Activated CD8-positive, alpha-beta memory T cell treated with anti-CD3 and anti-CD28 coated beads for 36 hours (primary cell): ENCODE measurements around the gene HOXA7. TPM values are rescaled to one million over a fixed set of nuclear protein-coding genes. Genes with fewer than 3 reads are reported as not detected.

Source experiments
- CTCF ChIA-PET: fragments of 350-600 bp; sonication (Branson Sonifier 250); formaldehyde crosslinking; loops from one replicate; lab custom pipeline; 2021; ENCODE audit warnings: antibody characterized with exemption; lab: Charles Lee
- POLR2A ChIA-PET: fragments of 350-600 bp; sonication (Branson Sonifier 250); formaldehyde crosslinking; loops from one replicate; lab custom pipeline; 2021; ENCODE audit warnings: antibody characterized with exemption; lab: Charles Lee
- total RNA-seq, 2 experiments: library from RNA; stranded (reverse); gene quantifications; one replicate each; pipeline ENCODE4 v1.2.3, GENCODE V29; 2021

Gene HOXA7
- total RNA-seq, 2 experiments from 2014 or later, result not detected

DNA sequence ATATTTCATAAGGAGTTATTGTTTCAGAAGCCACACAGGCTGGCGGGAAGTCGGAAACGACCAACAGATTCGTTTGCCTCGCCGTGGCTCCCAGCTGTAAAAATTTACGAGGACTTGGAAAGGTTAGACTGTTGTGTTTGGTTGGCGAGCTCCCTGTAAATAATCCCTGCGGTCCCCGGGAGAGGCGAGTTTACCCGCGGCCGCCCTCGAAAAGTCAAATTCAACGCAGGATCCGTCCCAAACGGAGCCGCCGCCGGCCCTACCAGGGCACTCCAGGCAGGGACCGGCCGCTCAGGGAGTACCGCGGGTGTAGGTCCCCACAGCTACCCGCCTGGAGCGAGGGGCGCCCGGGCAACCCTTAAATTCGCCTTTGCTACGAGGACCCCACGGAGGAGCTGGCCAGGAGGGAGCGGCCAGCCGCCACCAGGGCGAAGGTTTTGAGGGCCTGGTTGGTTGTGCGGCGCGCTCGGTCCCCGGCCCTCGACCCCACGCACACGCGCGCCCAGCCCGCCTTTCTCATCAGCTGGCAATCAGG is 9.6 kb upstream of the HOXA7 start:
- ChIA-PET CTCF (interaction anchor here (0.5 to 2.8 kb wide), 7 partner anchors 10 to 1340 kb away, joined by 3 to 8 read pairs (median 3); partner anchors contain the start of gene HOXA7), POLR2A (no interaction called here)

DNA sequence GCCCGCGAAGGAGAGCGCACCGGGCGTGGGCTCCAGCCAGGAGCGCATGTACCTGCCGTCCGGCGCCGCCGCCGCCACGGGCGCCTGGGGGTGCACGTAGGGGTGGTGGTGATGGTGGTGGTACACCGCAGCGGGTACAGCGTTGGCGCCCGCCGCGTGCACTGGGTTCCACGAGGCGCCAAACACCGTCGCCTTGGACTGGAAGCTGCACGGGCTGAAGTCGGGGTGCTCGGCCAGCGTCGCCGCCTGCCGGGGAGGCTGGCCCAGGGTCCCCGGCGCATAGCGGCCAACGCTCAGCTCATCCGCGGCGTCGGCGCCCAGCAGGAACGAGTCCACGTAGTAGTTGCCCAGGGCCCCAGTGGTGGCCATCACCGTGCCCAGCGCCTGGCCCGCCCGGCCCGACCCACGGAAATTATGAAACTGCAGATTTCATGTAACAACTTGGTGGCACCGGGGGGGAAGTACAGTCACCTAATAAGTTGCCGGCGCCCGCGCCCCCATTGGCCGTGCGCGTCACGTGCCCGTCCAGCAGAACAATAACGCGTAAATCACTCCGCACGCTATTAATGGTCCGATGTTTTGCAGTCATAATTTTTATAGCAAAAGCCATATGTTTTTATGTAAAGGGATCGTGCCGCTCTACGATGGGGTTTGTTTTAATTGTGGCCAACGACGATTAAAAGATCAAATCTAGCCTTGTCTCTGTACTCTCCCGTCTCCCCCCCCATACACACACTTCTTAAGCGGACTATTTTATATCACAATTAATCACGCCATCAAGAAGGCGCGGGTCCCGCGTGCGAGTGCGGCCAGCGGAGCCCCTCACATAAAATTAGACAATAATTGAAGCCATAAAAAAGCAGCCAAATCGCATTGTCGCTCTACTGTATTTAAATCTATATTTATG is 8.9 kb upstream of the HOXA7 start, which contains the start of gene HOXA9:
TSS of gene HOXA9 (minus strand) at position 449 of the 907 bp plus-strand sequence. CDS start at position 369, 80 bp downstream.
- POLR2A ChIA-PET, result no interaction called here
- CTCF ChIA-PET, result interaction anchor here (2.8 kb wide), 1 partner anchor 11 kb away, joined by 8 read pairs; no protein-coding TSS in a partner anchor

DNA sequence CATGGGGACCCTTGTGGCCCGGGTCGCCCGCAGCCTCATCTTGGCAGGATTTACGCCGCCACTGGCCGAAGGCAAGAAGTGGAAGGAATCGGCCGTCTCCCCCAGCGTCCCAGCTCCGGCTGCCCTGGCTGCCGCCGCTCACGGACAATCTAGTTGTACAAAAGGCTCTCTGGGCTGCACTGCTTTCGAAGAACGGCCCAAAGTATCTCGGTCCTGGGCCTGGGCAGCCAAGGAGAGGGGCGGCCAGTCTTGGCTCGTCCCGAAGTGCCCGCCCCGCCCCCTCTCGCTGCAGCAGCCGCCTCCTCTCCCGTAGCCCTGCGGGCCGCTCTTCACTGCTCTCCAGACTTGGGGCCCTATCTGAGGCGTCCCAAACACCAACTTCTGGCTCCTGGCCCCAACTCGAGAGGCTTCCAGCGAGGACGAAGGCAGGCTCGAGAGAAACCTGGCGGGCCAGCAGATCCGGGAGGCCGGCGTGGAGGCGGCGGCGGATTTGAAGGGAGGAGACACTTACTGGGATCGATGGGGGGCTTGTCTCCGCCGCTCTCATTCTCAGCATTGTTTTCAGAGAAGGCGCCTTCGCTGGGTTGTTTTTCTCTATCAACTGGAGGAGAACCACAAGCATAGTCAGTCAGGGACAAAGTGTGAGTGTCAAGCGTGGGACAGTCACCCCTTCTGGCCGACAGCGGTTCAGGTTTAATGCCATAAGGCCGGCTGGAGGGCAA is 8.1 kb upstream of the HOXA7 start:
- ChIA-PET POLR2A (no interaction called here), CTCF (interaction anchor here (2.8 kb wide), 1 partner anchor 10 kb away, joined by 8 read pairs; no protein-coding TSS in a partner anchor)

DNA sequence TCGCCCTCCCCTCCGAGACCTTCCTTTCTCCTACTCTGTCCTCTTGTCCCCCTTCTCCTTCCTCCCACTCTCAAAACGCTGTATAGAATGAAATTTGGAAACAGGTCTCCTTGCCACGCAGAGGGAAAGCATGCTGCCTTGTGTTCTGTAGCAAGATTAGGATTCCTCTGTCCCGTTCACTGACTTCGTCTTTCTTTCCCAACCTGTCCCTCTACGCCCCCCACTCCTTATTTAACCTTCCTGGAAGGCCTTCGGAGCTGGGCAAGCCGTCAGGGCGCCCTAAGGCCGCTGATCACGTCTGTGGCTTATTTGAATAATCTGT is 7.5 kb upstream of the HOXA7 start:
- POLR2A ChIA-PET, result no interaction called here
- CTCF ChIA-PET, result interaction anchor here (2.8 kb wide), 1 partner anchor 9 kb away, joined by 8 read pairs; no protein-coding TSS in a partner anchor

DNA sequence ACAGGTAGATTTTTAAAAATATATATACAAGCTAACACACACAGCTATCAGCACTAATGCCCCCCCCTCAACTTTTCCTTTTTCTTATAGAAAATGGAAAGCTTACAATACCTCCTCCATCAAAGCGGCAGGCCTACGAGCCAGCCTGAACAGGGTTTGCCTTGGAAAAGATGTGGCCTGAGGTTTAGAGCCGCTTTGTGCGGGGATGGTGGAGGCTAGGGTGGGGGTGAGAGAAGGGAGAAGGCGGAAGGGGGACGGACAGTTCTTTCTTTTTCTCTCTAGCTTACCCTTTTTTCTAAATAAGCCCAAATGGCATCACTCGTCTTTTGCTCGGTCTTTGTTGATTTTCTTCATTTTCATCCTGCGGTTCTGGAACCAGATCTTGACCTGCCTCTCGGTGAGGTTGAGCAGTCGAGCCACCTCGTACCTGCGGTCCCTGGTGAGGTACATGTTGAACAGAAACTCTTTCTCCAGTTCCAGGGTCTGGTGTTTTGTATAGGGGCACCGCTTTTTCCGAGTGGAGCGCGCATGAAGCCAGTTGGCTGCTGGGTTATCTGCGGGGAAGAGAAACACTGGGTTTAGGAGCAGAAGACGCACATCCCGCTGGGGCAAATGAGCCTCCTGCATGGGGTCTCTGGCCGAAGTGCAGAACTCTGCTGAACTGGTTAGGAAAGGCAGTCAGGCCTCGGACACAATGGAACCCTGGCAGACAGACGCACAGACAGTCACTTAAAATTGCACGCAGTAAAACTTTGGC is 7.0 kb upstream of the HOXA7 start:
- POLR2A ChIA-PET, result interaction anchor here (0.8 kb wide), 1 partner anchor 962 kb away, joined by 3 read pairs; the partner anchor contains the start of gene CBX3

DNA sequence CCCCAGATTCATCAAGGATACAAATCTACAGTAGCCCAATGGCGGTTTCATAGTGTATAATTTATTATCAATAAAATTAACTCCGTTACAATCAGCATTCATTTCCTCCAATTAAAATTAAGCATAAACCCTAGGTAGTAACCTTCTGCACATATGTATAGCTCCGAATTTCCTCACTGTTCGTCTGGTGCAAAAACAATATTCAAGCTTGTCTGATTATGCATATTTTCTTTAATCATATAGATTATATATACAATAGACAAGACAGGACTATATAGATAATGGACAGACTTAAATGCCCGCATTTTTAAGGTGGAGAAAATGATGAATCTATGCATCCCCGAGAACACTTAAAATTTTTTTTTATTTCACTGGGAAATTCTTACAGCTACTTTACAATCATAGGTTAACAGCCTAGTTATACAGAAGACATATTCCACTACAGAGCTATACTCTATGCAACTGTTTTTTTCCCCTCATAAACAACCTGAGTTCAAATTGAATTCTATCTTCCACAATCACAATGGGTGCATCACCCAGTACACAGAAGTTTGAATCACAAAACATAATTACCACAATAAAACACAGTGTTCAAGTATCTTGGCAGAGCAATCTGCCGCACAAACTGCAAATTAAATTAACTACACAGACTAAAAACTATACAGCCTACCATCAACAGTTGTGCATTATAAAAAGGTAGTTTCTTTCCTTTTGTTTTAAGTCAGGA is 6.2 kb upstream of the HOXA7 start:
- POLR2A ChIA-PET, result interaction anchor here (0.8 kb wide), 1 partner anchor 961 kb away, joined by 3 read pairs; the partner anchor contains the start of gene CBX3
- CTCF ChIA-PET, result interaction anchor here (1.0 to 3.1 kb wide), 5 partner anchors 11 to 869 kb away, joined by 3 to 23 read pairs (median 10); partner anchors contain the start of gene HOXA10

More for the DNA sequence above, 7.0 kb upstream of the HOXA7 start:
- CTCF ChIA-PET, result interaction anchor here (1.0 to 3.1 kb wide), 4 partner anchors 9 to 482 kb away, joined by 5 to 23 read pairs (median 14); partner anchors contain the start of gene HOXA10

DNA sequence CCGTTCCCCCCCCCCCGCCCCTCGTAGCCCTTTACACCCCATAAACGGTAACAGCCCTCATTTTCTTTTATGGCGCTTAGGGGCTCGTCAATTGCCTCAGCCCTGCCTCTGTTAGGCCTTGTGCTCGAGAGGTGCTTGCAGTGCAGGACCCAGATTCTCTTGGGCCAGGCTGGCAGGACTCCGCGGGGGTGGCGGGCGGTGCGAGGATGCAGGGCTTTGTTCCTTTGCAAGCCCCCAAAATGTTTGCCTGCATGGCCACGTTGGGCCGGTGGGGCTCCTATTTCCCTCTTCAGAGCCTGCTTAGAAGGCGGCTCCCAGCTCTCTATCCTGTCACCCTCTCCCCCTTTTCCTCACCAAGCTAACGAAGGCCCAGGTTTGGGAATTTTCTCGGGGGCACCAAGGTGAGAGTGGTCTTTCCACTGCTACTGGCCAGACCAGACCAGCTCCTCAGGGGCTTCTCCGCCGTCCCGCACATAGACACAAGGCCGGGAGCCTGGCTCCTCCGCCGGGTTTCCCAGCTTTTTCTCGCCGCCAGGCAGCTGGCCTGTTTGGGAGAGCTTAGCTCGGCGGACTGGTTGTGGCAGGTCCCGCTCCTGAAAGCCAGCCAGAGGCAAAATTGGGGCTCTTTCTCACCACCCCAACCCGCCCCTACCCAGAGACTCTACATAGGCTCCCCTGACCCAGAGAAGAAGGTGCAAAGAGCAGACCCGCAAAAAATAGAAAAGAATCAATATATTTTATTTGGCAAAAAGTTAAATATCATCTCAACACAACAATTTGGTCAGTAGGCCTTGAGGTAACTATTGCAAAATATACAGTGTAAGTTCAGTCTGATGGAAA is 5.5 kb upstream of the HOXA7 start:
- POLR2A ChIA-PET, result no interaction called here
- CTCF ChIA-PET, result interaction anchor here (1.0 to 3.1 kb wide), 10 partner anchors 9 to 1269 kb away, joined by 3 to 23 read pairs (median 6); partner anchors contain the start of genes HOXA10 and HOXA3

DNA sequence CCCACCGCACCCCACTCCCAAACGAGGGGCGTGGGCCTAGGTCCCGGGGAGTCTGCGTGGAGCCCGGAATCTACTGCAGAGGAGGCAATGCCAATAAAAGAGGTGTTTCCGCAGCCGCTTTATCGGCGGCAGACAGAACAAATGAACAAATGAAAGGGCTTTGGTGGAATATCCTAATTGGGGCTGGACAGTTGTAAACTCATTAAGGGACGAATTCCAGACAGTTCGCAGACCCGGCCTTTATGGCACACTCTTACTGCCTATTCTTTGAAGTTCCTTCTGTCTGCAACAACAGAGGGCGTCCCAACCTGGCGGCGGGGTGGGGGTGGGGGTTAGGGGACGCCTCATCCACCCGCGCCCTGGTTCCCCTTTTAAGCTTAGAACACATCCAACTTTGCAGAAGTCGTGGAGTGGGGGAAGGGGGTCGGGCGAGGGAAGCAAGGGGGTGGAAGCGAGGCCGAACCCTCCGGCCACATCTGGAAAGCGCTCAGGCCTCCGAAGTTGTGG is 4.8 kb upstream of the HOXA7 start:
- ChIA-PET POLR2A (no interaction called here), CTCF (interaction anchor here (0.6 to 3.1 kb wide), 25 partner anchors 9 to 1269 kb away, joined by 3 to 23 read pairs (median 3); partner anchors contain the start of genes HOXA10, HOXA3, HOXA4 and HOXA6)

DNA sequence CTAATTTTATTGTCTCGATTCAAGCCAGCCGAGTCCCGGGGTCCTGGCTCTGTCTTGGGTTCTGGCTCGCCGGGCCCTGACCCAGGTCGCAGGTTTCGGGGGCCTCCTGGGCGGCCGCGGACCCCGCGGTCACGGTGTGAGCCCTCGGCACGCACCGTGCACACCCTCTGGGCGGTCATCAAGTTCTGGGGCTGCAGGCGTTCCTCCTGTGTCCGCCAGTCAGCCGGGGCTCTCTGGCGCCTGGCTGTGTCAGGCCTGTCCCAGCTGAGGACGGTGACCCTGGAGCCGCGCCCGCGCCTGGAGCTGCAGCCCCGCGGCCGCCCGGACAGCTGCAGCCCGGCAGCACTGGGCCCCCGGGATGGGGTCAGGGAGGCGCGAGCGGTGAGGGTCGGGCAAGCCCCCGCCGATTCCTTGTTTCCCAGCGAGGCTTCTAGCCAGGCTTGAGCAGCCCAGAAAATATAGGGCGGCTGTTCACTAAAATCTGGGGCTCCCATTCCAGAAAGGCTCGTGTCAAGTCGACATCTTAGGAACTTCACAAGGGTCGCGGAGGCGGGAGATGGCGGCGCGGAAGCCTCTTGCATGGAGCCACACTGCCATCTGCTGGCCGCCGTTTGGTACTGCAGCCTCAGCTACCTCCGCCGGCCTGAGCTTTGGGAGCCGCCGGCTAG is 4.2 kb upstream of the HOXA7 start:
- ChIA-PET POLR2A (no interaction called here), CTCF (interaction anchor here (0.6 to 3.1 kb wide), 25 partner anchors 8 to 1268 kb away, joined by 3 to 23 read pairs (median 3); partner anchors contain the start of genes HOXA10, HOXA3, HOXA4 and HOXA6)

DNA sequence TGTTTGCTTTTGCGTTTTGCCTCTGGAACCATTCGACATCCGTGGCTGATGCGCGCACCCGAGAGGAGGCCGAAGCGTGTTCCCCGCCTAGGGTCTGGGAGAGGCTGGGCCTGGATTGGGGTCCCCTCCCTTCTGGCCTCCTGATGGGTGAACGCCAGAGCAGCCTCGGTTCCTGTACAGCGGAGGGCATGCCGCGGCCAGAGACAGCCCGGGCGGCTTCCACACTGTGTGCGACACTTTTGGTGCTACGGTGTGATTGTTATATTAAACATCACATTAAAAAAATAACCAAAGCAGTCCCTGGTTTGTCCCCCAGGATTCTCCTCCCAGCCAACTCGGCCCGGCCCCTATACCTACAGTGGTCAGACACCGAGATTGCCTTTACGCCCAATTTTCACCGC is 3.7 kb upstream of the HOXA7 start:
- POLR2A ChIA-PET, result no interaction called here
- CTCF ChIA-PET, result interaction anchor here (1.2 to 3.1 kb wide), 13 partner anchors 9 to 791 kb away, joined by 3 to 23 read pairs (median 5); partner anchors contain the start of genes HOXA10 and HOXA4

DNA sequence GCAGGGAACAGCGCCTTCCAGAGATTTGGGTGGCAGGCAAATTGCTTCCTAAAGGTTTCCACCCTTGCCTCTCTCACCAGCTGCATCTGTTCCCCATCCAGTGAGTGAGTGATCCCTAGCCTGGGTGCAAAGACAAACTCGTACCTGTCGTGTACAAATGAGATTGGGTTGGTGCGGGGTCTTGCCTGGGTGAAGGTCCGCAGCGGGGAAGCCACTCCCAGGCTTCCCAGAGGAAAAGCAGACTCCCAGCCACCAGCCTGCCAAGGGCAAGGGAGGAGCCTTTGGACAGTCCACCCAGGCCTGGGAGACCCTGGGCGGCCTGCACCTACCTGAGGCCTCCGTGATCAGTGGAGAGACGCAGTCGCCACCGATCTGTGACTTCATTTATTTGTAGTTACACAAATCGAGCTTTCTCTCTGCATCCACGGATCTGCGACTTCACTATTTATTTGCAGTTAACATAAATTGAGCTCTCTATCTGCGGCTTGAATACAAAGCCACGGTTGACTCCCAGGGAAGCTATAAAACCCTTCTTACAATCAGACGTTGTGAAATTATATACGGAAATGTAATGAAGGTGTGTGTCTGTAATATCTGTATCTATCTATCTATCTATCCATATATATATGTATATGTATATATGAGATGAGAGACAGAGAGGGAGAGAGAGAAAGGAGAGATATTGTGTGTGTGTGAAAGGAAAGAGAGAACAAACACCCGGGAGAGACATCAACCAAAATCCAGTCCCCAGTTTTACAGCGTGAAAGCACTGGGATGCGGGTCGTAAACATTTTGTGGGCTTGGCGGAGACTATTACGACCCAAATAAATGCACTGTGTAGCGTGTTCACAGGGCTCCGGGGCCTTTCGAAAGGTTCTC is 3.0 kb upstream of the HOXA7 start:
- ChIA-PET POLR2A (no interaction called here), CTCF (no interaction called here)

DNA sequence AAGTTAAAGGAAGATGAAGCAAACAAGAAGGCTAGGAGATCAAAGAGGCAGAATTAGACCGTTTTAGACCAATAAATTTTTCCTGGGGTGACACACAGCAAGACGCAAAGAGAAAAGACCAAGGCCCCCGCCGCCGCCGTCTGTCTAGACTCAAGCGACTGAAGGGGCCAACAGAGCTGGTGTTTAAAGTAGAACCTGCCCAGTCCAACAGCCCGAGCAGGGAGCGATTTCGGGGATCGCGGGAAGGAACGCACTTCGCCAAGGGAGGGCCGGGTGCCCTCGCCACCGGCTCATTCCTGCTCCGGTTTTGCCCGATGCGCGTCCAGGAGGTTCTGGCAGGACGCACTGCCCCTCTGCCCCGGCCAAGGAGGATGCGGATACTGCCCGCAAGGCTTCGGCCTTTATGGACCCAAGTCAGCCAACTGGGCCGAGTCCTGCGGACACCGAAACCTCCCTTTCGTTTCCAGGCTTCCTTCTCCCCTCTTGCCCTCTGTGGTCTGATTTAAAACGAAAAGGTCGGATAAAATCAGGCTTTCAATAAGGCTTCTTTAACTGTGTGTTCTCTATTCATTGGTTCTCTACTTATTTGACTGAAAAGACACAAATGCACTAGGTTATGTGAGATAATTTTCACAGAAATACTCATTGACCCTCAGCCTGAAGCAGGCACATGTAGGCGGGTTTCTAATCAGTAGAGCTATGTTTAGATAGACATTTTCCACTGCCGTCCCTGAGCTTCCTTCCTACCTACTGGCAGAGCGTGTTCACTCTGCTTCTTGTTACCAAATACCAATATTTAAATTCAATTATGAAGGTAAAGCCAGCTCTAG is 2.2 kb upstream of the HOXA7 start:
- ChIA-PET CTCF (interaction anchor here (0.9 kb wide), 1 partner anchor 476 kb away, joined by 3 read pairs; no protein-coding TSS in a partner anchor), POLR2A (no interaction called here)

DNA sequence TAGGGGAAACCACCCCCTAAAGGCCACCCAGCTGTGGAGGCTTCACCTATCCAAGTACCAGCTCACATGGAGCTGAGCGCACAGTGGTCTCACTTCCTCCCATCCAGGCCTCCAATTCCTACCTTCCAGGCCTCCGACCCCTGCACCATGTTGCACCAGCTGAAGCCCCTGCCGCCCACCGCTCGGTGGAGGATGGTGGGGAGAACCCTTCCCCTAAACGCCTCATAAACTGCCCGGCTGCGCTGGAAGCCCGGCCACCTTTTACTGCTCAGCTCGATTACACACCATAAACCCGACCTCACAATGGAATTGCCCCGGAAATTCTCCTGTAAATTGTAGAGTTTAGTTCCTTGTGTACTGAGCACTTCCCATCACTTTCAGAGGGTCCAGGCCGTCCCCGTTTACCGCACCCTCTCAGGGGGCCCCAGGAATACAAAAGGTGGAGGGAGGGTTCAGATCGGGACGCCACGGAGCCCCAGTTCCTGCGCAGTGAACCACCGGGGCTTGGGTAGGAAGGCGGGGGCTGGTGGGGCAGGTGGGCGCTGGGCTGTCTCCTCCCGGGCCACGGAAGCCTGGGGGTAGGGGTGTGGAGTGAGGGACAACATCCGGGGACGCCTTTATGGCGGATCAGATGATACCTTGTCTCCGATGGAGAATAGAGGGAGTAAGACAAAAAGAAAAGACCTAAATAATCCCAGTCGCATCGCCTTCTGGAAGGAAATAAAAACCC is 1.4 kb upstream of the HOXA7 start:
- ChIA-PET POLR2A (no interaction called here), CTCF (interaction anchor here (0.6 to 0.9 kb wide), 2 partner anchors 282 to 475 kb away, joined by 3 read pairs; no protein-coding TSS in a partner anchor)
